ENCODE measurements around the gene SSBP3.
"Not testable (repeated sequence)": the region's sequence is repeated elsewhere in the genome, so short reads cannot be mapped to it uniquely, and the experiment has no call there.

Gene SSBP3

DNA sequence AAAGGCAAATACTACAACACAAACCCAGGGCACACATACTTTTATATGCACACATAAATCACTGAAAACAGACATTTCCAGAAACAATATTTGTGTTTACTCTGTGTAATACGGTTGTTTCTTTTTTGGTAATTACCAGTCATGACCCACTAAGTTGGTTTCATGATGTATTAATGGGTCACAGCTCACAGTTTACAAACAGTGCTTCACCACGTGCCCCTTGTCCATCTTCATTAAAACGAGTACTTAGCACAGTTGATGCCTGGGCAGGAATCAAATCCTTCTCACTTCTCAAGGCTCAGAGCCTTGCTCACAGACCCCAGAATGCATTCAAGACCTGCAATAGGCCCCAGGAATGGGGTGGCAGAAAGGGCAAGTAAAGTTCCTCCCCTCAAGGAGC is 13.8 kb downstream of the SSBP3 start:
- no peak for DNase-seq (ENCODE audit: low read depth)

DNA sequence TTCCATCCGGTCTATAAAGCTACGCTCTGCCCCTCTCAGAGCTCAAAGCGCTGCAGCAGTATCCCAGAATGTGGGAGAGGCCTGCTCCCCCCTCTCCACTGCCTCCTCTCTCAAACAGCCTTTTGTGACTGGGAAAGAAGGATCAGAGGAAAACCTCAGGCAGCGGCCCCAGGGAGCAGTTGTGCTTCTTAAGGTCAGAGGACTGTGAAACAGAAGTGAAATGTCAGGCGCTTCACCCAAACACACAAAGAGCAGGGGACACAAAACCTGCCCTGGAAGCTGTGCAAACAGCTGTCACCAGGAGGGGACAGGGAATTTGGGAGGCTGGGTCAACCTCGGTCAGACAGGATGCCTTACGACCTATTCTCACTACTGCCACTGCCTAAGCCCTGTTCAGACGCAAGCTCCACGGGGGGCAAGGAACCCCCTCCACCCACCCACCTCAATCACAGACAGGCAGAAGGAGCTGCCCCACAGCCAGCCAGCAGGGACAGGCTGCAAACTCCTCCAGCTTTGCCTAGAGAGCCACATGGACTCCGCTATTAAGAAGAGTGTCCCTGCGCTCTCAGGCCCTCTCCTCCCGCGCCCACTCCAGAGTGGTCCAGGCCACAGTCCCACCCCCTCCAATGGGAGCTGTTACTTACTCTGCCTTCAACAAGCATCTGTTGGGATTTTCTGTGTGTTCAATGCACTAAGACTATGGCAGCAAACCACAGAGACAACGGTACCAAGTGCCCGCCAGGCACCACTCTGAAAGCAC is 14.6 kb downstream of the SSBP3 start:
- DNase-seq (ENCODE audit: low read depth) = no peak

DNA sequence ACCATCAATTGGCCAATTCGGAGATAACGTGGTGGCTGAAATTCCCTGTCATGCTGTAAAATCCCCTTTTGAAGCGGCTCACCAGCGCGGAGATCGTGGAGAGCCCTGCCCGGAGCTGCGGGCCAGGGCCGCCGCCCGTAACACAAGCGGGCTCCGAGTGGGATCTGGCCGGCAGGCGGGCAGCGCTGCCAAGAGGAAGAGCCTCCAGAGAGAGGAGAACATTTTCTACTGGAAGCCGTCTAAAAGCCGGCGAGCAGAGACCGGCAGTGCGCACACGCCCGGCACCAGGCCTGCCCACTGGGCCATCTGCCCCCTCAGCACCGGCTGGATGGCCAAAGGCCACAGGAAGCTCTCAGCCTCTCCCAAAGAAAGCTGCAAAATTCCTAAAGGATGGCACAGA is 15.5 kb downstream of the SSBP3 start:
- DNase-seq (ENCODE audit: low read depth) = peak; percentile 21

DNA sequence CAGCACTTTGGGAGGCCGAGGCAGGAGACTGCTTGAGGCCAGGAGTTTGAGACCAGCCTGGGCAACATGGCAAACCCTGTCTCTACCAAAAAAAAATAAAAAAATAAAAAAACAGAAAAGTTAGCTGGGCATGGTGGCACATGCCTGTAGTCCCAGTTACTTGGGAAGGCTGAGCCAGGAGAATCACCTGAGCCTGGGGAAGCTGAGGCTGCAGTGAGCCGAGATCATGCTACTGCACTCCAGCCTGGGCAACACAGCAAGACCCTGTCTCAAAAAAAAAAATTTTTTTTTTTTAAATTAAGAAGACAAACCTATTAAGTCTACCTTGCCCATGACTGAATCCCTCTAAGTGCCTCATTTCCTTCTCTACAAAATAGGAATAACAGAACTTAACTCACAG is 16.6 kb downstream of the SSBP3 start:
- not testable (repeated sequence) for DNase-seq (ENCODE audit: low read depth)

DNA sequence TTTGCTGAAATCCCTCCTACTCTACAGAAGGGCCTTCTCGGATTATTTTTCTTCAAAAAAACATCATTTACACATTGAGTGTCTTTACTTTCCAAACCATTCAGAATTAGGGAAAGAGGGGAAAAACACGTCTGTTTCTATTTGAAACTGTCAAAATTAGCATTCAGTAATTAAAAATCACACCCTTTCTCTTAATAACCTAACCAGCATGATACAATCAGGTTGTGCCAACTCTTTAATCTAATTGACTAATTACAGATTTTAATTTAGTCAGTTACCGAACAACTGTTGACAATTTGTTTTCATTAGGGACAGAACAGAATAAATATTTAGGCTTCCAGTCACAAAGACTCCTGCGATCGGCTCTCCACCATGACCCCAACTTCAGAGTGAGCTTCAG is 18.8 kb downstream of the SSBP3 start:
- no peak for DNase-seq (ENCODE audit: low read depth)

DNA sequence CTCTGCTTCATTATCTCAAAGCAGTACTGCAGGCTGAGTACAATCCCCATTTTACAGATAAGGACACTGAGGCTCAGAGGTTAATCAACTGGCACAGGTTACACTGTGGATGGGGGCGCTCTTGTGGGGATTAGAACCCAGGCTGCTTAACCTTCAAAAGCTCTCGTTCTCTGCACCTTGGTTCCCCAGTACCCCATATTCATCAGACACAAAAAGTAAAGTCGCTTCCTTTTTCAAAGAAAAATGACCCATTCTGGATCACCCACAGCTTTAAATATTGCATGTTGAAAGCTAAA is 20.5 kb downstream of the SSBP3 start:
- no peak for DNase-seq (ENCODE audit: low read depth)

DNA sequence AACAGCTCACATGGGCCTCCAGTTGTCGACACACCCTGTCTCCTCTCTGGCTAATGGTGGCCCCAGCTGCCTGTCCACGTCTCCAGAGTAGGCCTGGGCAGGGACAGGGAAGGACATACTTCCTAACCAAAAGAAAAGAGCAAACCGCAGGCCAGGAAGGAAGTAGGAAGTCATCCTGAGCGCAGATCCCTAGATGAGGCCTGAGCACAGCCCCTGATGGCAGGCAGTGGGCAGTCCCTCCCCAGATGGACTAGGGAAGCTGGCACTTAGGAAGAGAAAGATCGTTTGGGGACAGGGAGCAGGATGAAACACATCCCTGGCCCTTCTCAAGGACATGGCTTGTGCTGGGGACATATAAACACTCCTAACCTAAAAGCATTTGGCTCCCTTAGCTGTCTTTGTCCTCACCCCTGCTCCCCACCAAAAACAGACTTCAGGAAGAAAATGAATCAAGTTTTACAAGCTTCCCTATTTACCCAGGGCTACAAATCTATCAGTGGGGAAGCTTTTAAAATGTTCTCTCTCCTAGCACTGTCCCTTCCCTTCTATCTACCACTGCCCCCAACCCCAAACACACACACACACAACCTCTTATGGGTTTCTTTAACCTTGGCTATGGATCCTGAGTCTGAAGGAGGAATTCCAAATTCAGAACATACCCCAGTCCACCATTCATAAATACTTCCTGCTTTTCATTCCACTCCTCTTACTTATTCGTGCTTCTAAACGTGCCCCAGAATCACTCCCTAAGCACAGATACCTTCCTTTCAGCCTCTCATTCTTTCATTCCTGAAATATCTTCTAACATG is 21.1 kb downstream of the SSBP3 start:
- DNase-seq (ENCODE audit: low read depth) = no peak

DNA sequence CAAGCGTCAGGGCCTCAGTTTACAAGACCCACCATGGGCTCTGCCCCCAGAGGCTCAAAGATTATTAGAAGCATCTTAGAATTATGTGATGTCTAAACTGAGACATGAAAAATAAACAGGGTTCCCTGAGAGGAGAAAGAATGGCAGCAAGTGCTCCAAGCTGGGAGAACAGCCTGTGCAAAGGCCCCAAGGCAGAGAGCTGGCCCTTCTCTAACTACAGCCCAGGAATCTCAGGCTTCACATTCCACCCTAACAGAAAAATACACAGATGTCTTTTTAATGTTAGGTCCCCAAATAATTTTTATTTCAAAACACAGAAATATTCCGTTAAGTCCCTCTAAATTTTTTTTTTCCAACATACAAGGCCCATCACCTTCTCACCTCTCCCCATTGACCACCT is 21.7 kb downstream of the SSBP3 start:
- DNase-seq (ENCODE audit: low read depth) = no peak

DNA sequence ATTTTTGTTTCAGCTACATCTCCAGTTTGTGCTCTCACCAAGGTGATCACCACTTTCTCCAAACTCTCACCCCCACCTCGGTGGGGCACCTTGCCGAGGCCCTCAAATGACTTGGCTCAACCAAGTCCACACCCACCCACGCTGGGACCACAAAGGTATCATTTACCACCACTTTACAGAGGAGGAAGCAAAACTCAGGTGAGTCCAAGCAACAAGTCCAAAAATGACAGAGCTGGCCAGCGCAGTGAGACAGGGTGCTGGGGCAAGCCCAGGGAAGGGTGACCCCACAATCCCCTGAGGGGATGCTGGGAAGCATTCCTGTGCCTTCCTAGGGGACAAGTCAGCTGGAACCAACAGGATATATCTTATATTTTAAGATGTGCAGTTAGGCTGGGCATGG is 24.7 kb downstream of the SSBP3 start:
- no peak for DNase-seq (ENCODE audit: low read depth)

DNA sequence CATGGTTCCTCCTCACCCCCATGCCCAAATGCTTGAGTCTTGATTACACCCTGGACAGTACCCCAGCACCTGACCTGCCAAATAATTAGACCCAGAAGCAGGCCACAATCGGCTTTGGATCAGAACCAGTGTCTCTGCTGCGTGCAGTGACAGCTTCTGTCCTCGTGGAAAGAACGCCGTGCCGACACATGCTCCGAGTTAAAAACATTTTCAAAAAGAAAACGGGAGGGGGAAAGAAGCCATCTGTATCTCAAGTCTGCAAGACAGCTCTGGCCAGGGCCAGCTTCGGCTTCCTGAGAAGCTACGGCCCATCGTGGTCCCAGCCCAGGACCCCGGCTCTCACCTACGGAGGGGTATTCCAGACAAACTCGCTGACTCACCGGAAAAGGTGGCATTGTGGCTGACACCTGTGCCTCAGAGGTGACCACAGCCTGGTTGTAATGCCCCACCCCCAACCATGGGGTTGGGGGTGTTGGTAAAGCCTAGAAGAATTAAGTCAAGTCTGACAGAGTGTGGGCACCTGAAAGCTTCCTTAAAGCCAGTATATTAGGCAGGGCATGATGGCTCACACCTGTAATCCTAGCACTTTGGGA is 25.8 kb downstream of the SSBP3 start:
- DNase-seq (ENCODE audit: low read depth) = no peak

DNA sequence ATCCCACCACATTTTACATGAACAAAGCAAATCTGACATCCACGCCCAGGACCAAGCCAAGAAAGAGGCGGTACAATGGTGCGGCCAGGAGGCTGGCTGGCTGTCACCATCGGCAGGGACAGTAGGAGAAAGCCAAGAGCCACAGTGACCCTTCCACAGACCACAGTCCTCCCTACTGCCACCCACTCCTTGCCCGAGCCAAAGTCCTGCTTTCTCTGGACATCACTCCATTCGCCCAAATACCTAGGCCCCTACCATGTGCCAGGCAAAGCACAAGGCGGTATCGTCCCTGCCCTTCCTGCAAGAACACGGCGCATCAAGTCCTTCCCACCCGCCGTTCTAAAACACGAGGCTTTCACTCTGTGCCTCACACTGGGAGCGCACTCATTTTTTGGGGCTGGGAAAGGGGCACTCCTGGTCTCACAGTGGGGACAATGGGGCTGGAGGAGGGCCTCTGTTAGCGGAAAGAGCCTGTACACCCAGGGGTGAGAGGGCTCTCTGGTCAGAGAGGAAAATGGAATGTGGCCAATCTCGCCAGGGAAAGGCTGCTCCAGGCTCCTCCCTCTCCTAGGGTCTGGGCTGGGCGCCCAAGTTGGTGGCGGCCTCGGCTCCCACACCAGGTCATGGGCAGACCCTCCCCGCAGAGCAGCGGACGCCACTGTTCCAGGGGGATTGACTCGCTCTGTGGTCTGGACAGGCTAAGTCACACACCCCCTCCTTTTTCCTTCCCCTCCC is 26.5 kb downstream of the SSBP3 start:
- DNase-seq (ENCODE audit: low read depth) = no peak

DNA sequence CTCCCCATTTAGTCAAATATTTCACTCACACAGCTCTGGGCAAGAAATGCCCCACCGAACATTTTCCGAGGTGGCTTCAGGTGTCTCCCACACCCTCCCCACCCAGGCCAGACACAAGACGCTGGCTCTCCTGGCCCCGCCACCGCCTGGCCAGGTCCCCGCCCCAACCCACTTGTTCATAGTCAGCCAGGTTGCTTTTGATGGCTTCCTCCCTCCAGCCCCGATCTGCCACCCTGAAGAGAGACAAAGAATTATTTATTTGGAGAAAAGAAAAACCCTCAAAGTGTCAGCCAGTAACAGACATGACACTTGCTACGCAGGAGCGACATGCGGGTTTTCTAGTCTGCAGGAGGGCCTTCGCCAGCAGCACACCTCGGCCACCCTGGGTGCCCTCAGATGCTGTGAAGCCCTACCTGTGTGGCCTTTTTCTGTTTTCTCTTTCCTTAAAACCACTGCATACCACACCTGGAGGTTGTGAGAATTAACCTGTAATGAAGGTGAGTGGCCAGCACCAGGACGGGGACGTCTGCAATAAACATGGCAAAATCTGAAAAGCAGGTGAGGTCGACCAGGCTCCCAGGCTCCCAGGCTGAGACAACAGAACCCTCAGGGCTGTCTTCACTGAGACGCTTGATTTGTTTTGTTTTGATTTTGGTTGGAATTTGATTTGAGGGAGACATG is 27.2 kb downstream of the SSBP3 start:
- DNase-seq (ENCODE audit: low read depth) = no peak

DNA sequence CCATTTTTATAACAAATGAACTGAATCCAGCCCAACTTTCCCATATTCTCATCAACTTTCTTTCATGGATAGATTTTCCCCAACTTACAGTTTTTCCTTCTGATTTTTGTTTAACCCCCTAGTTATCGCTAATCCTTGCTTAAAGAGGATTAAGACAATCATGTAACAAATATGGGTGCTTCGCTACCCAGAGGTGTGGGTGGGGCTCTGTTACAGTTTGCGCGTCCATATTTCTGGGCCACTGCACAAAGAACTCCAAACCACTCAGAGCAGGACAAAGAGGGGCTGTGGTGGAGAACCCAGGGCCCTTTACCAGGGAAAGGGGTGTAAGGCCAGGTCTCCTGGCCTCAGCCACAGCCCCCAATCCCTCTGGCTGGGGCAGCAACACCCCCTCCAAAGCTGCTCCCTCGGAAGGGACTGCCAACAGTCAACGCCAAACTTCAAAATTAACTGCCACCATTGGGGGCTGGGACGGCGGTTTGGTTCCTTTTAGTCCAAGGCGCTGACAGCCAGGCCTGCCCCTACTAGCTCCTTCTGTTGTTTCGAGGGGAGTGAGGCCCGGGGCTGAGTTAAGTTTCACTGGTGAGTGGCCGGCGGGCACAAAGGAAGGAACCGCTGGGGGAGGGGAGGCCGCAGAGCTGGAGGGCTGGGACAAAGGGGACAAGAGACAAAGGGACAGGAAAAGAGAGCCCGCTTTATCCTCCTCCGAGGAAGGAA is 27.9 kb downstream of the SSBP3 start:
- DNase-seq (ENCODE audit: low read depth) = no peak

DNA sequence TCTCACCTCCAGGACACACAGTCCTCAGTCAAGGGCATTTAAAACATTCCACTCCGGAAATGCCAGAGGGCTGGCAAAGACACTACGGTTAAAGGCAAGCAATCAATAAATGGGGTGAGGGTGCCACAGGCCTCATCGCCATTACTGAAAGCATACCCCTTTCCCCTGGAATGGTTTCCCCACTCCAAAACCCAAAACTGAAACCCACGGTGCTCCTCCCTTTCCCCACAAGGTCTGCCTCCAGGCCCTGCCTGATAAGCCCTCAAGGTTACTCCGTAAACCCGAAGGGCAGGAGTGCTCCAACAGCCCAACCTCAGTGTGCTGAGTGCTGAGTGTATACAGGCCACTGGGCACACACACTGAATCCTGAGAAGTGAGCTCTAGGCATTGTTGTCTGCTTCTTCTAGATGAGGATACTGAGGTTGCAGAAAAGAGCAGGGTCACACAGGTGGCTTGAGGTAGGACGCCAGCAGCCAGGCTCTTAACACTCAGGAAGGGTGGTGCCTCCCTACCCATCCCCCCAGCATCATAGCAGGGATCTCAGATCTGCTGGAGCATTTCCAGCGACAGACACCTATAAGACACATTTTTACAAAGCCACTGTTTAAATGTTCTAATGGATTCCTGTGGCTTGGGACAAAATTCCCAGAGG is 29.0 kb downstream of the SSBP3 start:
- DNase-seq (ENCODE audit: low read depth) = no peak

DNA sequence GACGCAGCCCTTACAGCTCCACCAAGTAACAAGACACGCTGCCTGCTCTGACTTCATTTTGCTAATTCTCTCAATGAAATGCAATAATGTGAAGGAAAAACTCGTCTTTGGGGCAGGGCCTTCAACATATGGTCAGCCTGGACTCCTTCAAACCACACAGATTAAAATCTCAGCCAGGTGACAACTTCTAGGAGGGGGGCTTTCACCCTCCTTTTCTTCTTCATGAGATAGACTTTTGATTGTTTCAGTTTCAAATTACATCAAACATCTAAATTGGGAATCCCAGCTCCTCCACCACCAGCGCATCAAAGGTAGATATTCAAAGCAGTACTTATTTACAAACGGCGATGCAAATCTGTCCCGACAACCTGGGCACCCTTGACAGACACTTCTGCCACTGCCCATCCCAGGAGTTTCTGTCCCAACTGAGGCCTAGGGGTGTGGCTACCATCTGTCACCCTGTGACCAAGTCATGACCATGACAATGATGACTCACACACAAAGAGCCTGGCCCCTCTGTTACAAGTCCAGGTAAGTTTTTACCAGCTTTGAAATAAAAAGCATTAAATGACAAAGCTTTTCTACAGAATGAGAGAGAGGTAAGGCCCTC is 29.7 kb downstream of the SSBP3 start:
- DNase-seq (ENCODE audit: low read depth) = no peak

DNA sequence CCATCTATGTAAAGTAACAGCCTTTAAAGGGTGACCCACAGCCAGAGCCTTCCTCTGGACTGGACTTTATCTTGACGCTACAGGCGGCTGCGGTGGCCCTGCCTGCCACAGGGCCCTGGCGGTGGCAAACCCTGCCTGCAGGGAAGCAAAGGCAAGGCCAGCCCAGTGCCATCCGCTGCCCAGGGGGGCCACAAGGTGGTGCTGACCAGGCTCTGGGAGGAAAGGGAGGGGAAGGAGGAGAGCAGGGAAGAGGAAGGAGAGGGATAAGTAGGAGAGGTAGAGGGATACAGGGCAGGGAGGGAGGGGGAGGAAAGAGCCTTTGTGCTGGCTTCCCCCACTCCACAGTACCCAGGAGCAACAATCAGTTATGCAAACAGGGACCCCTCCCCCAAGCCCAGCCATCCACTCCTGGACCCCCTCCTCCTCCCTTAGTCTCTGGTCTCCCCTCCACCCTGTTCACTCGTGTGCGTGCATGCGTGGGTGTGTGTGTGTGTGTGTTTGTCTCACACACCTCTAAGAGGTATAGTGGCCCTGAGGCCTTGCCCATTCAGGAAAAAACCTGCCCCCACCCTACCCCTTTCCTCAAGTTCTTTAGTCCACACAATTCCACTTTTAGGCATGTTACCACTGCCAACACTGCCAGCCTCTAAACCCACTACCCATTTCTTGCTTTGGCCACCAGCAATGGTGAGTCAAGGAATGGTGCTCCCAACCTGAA is 30.3 kb downstream of the SSBP3 start:
- no peak for DNase-seq (ENCODE audit: low read depth)

DNA sequence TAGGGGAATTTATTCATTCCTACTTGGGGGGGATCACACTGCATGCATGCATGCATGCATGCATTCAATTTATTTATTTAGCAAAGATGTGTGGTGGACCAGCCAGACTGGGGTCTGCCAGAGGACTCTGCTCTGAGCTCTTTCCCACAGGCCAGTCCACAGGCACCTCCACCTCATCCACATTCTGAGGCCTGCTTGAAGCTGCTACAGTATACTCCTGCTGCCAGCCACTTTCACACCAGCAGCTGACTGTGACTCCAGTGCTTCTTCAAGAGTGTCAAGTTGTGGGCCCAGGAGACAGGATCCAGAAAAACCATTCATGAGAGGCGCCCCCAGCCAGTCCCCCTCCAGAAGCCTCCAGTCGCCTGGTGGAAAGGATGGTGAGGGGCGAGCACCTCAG is 30.9 kb downstream of the SSBP3 start:
- DNase-seq (ENCODE audit: low read depth) = no peak

DNA sequence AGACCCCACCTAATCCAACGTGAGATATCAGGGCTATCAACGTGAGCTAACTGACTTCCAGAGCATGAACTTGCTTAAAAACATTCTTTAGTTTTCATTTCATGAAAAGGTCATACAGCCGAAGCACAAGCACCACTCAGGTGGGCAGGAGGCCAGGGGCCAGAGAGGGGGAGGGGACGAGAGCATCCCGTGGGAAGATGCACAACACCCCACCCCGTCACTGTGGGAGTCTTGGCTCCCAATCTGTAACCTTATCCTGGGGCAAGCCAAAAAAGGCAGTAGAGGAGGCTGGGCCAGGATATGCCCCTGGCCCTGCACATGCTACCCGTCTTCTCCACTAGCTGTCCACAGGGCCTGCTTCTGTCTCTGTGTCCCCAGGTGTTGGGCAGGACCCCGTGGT is 31.4 kb downstream of the SSBP3 start:
- no peak for DNase-seq (ENCODE audit: low read depth)

DNA sequence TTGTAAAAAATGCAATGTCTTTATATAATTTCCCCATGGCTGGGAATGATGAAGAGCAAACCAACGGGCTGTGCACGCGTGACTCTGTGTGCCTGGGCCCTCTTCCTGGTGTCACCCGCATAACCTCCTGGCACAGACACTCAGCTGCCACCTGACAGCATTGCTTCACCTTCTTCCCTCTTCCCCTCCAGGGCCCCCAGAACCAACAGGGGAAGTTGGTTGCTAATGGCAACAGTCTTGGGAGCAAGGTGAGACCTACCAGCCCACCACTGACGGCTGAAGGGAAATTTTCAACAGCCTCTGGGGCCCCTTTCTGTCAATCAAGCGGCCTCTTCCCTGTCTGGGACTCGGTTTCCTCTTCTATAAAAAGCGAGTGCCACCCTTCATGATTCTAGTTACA is 33.2 kb downstream of the SSBP3 start:
- DNase-seq (ENCODE audit: low read depth) = no peak

DNA sequence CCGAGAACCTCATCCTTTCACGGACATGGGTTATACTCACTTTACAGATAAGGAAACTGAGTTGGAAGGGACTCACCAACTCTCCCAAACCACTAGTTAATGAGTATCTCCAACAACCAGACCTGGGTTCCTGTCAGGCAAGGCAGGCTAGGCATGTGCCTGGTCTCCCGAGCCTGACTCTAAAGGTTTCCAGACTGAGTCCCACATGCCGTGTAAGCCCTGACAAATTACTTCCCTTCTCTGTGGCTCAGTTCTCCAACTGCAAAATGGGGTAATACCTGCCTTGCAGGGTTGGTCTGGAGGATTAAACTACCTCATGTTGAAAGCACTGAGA is 34.3 kb downstream of the SSBP3 start:
- DNase-seq (ENCODE audit: low read depth) = no peak
